Liver (tissue), 3 donors: Measurements from ENCODE around the gene INHBB.

ENCODE experiments used
- CTCF ChIP-seq: fragments of 150-350 bp; IDR thresholded peaks from 2 replicates; pipeline ENCODE4 v1.5.1; 2017; ENCODE audit warnings: improper control_type of control experiment, low read depth, low read length; ENCODE audit not compliant: missing input control
- FOXA1 ChIP-seq: IDR thresholded peaks from 2 replicates; pipeline ENCODE4 v1.6.1; 2016; ENCODE audit warnings: antibody characterized with exemption
- GABPA ChIP-seq, 2 donors: IDR thresholded peaks in 1 of 2; conservative IDR thresholded peaks in 1 of 2; 2 replicates each; pipeline ENCODE4 v1.6.1; 2016; ENCODE audit warnings: antibody characterized with exemption in 2 of 2, mild to moderate bottlenecking in 1 of 2, moderate library complexity in 1 of 2
- RAD21 ChIP-seq, 2 donors: IDR thresholded peaks; 2 replicates each; pipeline ENCODE4 v1.6.1; 2016; ENCODE audit warnings: antibody characterized with exemption in 2 of 2, mild to moderate bottlenecking in 2 of 2
- donor health status: healthy.
- donor health status: healthy.

DNA sequence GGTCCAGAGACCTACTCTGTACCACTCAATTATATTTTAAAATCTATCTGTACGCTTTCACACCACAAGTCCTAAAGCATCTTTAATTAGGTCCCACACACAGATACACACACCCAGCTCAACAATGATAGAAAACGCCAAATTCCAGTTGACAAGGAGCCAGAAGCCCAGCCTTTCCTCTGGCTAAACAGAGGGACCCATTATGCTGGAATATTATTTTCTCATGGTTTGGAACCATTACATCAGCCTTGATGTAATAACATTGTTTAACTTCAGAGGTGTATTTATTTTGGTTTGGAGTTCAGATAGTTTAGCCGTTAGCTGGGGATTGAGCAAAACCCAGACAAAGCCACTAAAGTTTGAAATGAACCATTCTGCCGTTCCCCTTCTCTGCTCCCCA, 14.0 kb upstream of the INHBB start:
- TF ChIP-seq GABPA (IDR thresholded peaks at IDR 0.05 in 1 of 2, conservative IDR thresholded peaks at IDR 0.05 in 1 of 2) (no peak), CTCF (no peak), FOXA1 (no peak), RAD21 (IDR thresholded peaks at IDR 0.05) (no peak)
